PC-3 (cell line): ENCODE data around the gene NTM.

Experiments
- EZH2 ChIP-seq: fragments of 300-600 bp; sonication (generic); IDR thresholded peaks from one replicate; pipeline ENCODE4 v1.6.1; 2017; ENCODE audit warnings: antibody characterized with exemption, mild to moderate bottlenecking, low read length; ENCODE audit not compliant: unreplicated experiment
- TF ChIP-seq, protein P1 (sequence below): fragments of 300-600 bp; sonication (generic); conservative IDR thresholded peaks from 2 replicates; pipeline ENCODE4 v1.5.1; 2017; ENCODE audit warnings: antibody characterized with exemption, low read depth, mild to moderate bottlenecking, low read length

DNA sequence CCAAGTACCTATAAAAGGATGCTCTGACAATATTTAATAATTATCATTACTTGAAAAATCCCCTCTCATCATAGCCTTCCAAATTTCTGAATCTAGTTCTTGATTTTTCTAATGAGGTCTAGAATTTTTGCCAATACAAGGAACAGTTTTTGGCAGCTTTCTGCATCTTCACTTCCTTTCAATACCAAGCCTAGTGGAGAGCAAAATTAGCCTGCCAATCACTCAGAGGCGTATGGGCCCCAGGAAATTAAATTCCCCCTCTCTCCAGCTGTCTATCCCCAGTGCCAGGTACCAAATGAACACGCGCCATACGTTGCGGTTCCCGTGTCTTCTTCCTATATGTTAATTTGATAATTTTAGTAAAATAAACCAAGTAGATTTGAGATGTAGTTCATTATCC, 293.9 kb downstream of the NTM start:
- TF ChIP-seq, protein P1, sequence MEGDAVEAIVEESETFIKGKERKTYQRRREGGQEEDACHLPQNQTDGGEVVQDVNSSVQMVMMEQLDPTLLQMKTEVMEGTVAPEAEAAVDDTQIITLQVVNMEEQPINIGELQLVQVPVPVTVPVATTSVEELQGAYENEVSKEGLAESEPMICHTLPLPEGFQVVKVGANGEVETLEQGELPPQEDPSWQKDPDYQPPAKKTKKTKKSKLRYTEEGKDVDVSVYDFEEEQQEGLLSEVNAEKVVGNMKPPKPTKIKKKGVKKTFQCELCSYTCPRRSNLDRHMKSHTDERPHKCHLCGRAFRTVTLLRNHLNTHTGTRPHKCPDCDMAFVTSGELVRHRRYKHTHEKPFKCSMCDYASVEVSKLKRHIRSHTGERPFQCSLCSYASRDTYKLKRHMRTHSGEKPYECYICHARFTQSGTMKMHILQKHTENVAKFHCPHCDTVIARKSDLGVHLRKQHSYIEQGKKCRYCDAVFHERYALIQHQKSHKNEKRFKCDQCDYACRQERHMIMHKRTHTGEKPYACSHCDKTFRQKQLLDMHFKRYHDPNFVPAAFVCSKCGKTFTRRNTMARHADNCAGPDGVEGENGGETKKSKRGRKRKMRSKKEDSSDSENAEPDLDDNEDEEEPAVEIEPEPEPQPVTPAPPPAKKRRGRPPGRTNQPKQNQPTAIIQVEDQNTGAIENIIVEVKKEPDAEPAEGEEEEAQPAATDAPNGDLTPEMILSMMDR = no peak
- no peak for TF ChIP-seq EZH2
